Right lung (tissue), 5 donors: ENCODE data around the gene DIAPH2. TPM values are rescaled to one million over a fixed set of nuclear protein-coding genes. Genes with fewer than 3 reads are reported as not detected.
"Not testable (repeated sequence)": the region's sequence is repeated elsewhere in the genome, so short reads cannot be mapped to it uniquely, and the experiment has no call there.

Experiments
- DNase-seq, 2 donors: peaks; one replicate each; pipeline ENCODE4 v3.0.0-alpha.2; 2013
- polyA plus RNA-seq, 5 donors: library from polyadenylated mRNA; unstranded; fragments of 120-200 nt; gene quantifications; one replicate each; pipeline versions ENCODE4 v1.2.1 to v1.2.3, GENCODE V29; 2013; ENCODE audit warnings: inconsistent platforms in 1 of 5, low replicate concordance in 1 of 5; ENCODE audit not compliant: insufficient read length in 5 of 5, insufficient read depth in 1 of 5

Gene DIAPH2
- polyA plus RNA-seq, 5 donors: 9.0 to 18.4 (median 15.7) TPM

DNA sequence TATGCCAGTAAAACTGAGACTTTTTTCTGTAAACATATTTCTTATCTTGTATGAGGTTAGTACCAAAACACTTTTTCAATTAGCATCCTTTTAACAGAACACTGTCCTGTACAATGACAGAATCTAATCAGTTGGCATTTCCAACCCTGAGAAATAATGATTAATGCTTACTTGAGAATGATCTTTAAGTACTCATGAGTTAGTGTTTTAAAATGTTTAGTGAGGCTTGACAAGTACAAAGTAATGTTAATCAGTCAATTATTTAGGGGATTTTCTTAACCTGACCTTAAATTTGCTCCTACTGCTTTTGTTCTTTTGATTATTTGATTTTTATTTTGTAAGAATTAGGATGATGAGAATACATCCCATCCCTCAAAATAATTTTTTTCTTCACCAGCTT, 695.6 kb downstream of the DIAPH2 start:
- DNase-seq: no peak

DNA sequence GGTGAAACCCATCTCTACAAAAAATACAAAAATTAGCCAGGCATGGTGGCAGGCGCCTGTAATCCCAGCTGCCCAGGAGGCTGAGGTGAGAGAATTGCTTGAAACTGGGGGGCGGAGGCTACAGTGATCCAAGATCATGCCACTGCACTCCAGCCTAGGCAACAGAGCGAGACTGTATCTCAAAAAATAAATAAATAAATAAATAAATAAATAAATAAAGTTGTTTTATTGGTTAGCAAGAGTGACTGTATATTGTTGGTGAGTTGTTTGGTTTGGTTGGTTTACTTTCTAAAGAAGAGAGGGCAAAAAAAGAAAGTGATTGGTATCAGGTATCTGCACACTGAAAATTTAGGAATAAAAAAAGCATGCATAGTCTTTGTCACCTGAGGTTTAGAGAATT, 700.0 kb downstream of the DIAPH2 start:
- DNase-seq: no peak

DNA sequence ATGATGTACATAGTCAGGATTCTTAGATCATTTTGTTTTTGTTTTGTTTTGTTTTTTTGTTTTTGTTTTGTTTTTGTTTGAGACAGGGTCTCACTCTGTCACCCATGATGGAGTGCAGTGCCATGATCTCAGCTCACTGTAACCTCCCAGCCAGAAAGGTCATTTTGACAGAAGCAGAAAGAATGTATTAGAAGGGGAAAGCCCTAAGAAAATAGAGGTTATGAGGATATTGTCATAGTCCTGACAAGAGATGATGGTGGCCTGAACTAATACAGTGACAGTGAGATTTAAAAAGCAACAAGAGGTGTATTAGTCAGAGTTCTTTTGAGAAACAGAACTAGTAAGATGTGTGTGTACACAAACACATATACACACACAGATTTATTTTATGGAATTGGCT, 702.4 kb downstream of the DIAPH2 start:
- DNase-seq: no peak

DNA sequence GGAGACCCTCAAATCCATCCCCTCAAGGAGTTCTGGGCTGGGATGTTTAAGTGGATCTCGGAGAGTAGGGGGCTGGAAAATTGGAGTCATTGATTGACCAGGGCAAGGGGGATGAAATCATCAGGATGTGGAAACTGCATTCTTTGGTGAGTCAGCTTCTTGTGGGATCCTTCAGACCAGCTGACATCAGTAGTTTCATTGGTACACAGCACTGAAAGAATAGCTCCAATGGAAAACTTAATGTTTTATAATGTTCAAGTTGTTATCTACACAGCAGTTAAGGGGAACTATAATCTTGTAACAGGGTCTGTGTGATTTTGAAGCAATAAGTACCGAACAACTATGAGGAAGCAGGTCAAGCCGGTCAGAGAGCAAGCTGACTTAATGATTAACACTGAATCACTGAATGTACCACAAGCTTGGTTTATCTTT, 705.1 kb downstream of the DIAPH2 start:
- DNase-seq: no peak

DNA sequence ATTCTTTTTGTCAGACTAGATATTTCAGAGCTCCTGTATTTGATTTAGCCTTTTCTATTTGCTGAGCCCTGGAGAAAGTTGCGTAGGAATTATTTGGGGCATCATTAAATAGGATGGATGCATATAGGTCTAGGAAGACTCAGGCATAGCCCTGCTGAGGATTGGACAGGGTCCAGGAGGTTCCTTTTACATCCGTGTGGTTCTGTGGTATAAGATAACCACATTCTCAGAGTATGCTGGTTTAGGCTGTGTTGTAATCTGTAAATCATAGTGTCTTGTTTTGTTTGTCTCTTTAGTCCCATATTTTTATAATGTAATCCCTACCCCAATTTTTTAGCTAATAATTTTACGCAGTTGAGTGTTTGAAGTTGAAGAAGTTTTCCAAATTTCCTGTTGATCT, 712.7 kb downstream of the DIAPH2 start:
- no peak for DNase-seq

DNA sequence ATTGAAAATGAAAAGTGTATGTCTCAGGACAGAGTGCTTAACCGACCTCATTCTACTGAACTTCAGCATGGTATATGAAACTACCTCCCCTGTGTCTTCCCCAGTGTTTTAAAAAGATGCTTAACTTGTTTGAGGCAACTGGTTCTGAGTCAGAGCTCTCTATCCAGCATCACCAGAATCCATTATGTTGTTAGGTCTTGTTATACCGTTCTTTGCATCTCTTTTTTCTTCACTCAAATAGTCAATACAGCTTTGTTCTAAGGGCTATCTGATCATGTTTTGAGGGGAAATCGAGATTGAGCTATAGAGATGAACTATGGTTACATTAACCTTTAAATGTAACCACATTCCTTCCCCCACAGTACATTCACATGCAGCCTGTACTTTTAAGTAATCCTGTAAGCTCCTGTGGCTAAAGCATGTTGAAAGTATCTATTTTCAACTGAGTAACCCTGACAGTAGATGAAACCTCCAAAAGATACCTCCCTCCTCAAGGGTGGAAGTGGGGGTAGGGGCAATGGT, 713.4 kb downstream of the DIAPH2 start:
- DNase-seq: no peak

DNA sequence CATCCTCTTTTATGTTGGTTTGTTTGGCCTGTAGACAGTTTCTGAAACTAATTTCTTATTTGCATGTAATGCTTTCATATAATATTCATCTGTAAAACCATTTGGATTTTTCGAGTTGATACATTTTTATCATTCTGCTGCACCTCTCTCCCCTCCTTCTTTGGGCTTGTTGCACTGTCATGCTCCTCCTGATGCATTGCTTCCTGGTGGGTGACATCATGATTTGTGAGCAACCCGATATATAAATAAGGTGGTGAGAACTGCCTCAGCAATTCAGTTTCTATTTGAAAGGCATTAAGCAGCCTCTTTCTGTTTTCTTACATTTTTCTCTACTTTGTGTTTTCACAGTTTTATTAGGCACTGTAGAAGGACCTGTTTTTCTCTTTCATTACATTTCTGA, 714.8 kb downstream of the DIAPH2 start:
- no peak for DNase-seq

DNA sequence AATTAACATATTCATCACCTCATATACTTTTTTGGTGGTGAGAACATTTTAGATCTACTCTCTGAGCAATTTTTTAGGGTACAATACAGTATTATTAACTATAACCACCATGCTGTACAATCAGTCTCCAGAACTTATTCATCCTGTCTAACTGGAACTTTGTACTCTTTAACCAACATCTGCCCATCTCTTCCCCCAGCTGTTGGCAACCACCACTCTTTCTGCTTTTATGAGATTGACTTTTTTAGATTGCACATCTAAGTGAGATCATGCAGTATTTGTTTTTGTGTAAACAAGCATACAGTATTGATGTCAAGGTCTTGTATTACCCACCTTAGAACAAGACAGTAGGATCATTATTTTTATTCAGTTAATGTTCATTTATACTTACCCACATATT, 715.9 kb downstream of the DIAPH2 start:
- no peak for DNase-seq

DNA sequence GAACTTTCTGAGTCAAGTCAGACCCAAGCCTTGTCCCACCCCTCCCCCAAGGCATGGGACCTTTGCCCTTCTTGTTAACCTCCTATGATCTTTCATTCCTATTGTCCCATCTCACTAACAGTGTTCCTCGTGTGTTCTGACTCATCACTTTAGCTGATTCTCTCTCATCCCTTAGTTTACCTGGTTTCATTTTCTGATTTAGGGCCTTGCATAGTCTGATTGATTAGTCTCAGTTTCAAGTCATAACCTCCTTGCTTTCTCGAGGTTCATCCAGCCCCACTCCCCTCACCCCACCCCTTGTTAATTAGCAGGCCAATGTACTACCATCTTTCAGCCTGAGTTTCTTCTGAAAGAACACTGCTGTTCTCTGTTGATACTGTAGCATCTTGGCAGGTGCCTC, 716.5 kb downstream of the DIAPH2 start:
- no peak for DNase-seq

DNA sequence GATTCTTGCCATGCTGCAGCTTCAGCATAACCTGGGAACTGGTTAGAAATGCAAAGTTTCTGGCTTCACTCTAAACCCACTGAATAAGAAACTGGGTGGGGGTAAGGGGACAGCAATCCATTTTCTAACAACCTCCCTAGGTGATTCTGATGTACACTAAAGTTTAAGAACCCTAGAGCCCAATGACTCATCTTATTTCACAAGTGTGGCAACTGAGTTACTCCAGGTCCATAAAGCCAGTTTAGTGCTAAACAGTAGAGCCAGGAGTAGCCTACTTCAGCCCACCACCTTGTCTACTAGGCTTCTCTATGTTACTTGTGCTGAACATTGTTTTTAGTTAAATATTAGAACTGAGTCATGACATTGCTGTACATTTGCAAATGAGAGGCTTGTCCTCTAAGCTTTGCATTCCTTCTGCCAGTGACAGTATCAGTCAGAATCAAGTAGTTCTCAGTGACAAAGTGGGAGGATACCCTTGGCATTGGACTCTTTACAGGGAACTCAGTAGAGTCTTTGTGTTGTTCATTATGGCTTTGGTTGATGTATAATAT, 717.0 kb downstream of the DIAPH2 start:
- DNase-seq: no peak

DNA sequence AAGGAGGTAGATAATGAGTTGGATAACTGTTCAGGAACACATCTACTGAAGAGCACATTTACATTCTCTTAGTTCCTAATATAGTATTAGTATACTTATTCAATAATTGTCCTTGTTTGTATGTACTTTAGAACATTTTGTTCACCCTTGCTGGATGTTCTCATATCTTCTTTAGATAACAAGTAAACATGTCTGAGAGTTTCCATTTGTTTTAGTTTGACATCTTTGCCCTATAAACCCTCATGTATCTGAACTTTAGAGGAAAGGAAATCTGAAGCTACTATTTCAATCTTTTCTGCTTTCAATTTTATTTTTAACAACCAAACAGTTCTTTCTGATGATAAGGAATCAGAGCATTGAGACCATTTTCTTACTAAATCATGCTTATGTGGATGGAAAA, 717.7 kb downstream of the DIAPH2 start:
- DNase-seq: no peak

DNA sequence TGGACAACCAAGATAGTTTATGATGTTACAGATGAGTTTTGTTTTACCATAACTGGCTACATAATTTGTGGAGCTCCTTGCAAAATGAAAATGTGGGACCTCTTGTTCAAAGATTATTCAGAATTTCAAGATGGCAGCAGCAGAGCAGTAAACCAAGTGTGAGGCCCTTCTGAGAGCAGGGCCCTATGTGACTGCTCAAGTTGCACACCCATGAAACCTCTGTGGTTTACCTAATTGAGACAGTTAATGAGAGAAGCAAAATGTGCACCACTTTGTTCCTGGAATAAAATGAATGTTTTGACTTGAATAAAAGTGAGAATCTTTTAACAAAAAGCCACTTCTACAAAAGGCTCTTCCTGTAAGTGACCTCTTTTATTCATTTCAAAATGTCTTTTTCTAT, 718.3 kb downstream of the DIAPH2 start:
- no peak for DNase-seq

DNA sequence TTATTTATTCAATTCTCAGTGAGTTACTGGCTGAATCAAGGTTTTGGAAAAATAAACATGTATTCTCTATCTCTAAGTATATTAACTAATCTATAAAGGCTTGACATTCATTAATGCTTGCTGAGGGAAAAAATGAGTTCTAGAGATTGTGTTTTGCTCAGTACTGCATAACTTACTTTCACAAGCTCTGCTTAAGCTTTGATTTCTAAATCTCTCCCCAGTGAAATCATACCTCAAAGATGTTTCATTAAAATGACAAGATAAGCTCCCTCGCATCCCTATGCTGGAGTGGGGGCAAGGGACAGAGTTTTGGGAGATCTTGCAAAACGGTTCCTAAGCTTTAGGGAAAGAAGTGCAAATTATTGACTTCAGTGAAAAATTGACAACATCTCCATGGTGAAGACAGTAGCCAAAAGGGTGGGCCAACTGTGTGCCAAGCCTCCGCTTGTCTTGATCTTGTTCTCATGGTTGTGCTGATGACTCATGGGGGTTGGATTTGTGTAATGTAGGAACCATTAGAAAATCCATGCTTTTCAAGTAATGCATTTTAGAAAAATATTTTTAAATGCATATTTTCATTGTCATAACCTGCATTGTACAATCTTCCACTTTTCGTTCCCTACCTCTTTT, 720.5 kb downstream of the DIAPH2 start:
- DNase-seq: no peak

DNA sequence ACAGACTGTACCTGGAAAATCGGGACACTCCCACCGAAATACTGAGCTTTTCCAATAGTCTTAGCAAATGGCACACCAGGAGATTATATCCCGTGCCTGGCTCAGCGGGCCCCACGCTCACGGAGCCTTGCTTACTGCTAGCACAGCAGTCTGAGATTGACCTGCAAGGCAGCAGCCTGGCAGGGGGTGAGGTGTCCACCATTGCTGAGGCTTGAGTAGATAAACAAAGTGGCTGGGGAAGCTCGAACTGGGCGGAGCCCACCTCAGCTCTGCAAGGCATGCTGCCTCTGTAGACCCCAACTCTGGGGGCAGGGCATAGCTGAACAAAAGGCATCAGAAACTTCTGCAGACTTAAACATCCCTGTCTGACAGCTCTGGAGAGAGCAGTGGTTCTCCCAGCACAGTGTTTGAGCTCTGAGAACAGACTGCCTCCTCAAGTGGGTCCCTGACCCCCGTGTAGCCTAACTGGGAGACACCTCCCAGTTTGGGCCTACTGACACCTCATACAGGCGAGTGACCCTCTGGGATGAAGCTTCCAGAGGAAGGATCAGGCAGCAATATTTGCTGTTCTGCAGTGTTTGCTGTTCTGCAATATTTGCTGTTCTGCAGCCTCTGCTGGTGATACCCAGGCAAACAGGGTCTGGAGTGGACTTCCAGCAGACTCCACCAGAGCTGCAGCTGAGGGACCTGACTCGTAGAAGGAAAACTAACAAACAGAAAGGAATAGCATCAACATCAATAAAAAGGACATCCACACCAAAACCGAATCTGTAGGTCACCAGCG, 725.2 kb downstream of the DIAPH2 start:
- not testable (repeated sequence) for DNase-seq

DNA sequence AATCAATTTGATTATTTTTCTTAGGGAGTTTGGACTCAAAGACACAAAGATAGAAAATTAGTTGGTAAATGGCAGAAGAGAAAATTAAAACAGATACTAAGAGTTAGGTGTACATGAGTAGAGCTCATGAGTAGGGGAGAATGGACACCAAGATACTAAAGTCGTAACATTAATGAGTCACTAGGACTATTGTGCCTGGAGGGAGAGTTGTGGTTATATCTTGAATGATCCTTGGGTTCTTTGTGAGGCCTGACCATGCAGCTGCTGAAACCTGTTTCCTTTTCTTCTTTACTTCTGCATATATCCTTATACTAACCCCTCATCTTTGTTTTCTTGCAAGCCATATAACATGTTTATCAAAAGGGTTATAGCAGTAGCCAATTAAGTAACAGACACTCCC, 731.8 kb downstream of the DIAPH2 start:
- no peak for DNase-seq

DNA sequence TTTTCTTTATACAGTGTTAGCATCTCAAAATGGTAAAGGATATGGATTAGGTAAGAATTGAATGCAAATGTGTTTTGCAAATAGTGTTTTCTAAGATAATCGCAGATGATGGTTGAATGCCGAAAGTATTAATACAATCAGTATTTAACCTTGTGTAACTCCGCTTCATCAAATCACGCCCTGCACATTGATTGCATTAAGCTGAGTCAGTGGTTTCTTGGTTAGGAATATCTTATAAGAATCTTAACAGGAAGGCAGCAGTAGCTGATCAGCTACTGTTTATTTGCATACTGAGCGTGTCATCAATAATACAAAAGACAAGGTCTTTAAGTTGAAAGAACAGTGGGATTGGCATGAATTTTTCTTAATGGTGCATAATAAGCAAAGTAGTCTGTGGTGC, 744.5 kb downstream of the DIAPH2 start:
- no peak for DNase-seq

DNA sequence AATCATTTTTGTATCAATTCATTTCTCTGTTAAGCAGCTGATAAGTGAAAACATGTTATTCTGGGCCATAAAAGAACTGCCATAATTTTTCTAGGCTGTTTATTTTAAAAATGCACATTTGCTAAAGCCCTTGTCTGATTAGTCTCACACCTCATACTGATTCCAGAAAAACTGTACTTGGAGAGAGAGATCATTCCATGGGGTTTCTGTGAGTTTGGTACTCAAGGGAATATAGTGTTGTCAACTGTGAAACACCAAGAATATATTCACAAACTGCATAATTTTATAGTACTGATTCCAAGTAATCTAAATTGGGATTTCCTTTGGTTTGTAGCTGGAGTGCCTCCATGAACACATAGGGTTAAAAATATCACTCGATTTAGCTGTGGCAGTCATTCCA, 746.6 kb downstream of the DIAPH2 start:
- DNase-seq: no peak

DNA sequence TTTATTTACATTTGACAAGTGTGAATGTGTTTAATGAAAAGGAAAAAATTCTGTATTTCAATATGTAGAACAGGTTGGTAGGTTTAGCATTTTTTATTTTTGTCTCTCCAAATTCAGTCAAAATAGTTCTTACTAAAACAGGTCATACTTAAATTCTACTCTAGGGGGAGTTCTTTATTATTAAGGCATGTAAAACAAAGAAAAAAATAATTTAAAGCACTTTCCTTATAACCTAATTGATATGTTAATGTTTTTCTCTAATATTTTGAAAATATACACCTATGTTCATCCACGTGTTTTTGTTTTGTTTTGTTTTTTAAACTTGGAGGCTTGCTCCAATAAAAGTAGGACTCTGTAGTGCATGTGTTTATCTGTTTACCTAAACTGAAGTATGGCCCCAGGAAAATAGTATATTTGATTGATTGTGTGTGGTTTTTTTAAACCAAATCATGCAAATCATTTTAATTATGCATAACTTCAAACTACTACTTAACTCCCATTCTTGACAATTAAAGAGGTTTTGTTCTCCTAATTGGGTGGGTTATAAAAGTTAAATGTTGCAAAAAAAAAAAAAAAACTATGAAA, 761.7 kb downstream of the DIAPH2 start:
- no peak for DNase-seq

DNA sequence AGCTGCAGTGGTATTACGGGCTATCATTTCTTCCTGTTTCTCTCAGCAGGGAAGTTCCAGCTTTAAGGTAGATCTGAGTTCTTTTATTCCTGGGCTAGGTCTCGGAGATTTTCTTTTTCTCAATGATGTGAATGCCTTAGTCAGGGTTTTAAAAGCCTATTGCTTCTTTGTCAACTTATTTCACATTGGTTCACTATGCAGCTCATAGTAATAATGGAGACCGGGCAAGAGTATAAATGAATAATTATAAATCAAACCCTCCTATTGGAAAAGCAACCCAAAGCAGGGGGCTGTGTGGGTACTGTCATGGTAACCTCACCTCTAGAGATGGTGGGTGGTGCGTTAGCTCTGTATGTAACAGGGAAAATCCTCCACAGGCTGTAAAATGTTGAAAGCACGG, 762.7 kb downstream of the DIAPH2 start:
- no peak for DNase-seq

DNA sequence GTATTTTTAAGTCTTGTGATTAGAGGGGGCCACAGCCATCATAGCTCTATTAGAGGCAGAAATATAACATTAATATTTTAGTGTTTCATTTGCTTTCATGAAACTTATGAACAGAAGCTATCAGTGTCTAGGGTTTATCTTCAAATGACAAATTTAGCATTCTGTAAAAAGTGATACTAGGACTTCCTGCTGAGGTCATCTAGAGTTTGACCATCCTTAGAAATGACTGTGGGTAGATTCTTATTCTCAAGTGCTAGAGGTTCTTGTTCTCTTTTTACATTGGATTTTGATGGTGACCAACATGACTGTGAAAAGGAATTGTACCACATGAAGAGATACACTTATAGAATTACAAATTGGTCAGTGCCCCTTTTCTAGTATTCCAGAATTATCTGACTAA, 767.6 kb downstream of the DIAPH2 start:
- no peak for DNase-seq

DNA sequence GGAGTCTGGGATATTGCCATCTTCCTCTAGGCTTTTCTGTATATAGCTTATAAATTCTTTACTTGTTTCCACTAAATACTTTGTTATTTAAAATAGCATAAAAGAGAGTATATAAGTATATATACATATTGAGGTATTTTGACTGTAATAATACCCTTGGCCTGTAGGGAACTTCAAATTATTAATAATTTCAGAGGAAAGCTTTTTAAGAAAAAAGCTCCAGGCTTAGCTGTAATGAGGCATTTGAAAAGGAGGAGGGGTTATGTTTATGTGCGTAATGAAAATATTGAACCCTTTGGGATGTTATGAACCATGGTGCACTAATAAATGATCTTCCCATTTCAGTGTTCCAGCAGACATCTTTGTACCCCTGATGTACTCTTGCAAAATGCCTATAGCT, 777.1 kb downstream of the DIAPH2 start:
- no peak for DNase-seq

DNA sequence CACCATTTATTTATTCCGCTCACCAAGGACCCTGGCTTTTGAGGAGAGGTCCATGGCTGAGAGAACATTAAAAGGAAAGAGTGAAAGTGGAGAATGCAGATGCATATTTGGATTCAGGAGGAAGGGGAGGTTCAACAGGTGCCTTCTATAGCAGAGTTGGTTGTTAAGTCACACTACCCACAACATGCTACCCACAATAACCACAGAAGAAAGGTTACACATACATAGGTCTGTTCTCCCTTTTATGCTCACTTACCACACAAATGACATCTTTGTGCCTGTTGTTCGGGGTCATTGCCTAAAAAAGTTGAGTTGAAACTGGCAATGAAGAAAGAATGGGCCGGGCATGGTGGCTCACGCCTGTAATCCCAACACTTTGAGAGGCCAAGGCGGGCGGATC, 786.4 kb downstream of the DIAPH2 start:
- DNase-seq: no peak

DNA sequence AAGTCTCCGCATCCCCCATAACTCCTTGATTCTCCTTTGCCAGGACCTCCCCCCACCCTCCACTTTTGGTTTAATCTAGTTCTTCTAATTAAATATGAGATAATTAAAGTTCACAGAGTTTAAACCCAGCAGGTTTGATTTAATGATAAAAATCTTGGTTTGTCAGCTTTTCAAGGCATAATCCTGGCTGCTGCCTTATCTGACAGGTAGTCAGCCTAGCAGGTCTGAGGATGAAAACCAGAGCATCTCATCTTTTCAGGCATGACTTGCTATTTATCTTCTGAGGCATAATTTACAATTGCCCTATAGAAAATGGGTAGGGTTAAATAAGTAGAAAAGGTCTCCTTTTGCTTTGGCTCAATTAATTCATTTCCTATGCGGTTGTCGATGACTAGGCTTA, 790.3 kb downstream of the DIAPH2 start:
- no peak for DNase-seq
